DMS 273 (cell line): ENCODE results near the gene KRTAP9-2.
"Not testable (repeated sequence)": the region's sequence is repeated elsewhere in the genome, so short reads cannot be mapped to it uniquely, and the experiment has no call there.

Experiments
- DNase-seq: peaks from one replicate; lab custom pipeline; 2025; ENCODE audit not compliant: unreplicated experiment; lab: John Stamatoyannopoulos, UW

The KRTAP9-2 gene

GRCh38 chr17:41226598-41227095 lies at the start of gene KRTAP9-2:
Gene KRTAP9-2 (plus strand): TSS chr17:41226648. CDS start chr17:41226655, 7 bp downstream.
- not testable (repeated sequence) for DNase-seq

- DNase-seq: no peak
Observed at GRCh38 chr17:41176744-41177387, 49.6 kb upstream of the KRTAP9-2 start.

- no peak for DNase-seq
Observed at GRCh38 chr17:41177727-41178271, 48.6 kb upstream of the KRTAP9-2 start, which contains the start of gene KRTAP4-2. Gene KRTAP4-2 (minus strand): TSS chr17:41178221. CDS start chr17:41178164, 57 bp downstream.

- no peak for DNase-seq
Observed at GRCh38 chr17:41178341-41178740, 48.1 kb upstream of the KRTAP9-2 start.

- no peak for DNase-seq
Observed at GRCh38 chr17:41178843-41179616, 47.4 kb upstream of the KRTAP9-2 start.

- DNase-seq: peak; percentile 12
Observed at GRCh38 chr17:41184480-41184961, 41.9 kb upstream of the KRTAP9-2 start, which contains the start of gene KRTAP4-1. Gene KRTAP4-1 (minus strand): TSS chr17:41184911. CDS start chr17:41184854, 57 bp downstream.

GRCh38 chr17:41185001-41185400 lies 41.4 kb upstream of the KRTAP9-2 start:
- no peak for DNase-seq

- peak; percentile 4 for DNase-seq
Observed at GRCh38 chr17:41186872-41187271, 39.6 kb upstream of the KRTAP9-2 start.

- not testable (repeated sequence) for DNase-seq
Observed at GRCh38 chr17:41189837-41190318, 36.6 kb upstream of the KRTAP9-2 start, which contains the start of gene KRTAP9-1. Gene KRTAP9-1 (plus strand): TSS chr17:41189887. CDS start chr17:41189887, 0 bp downstream.

- DNase-seq: no peak
Observed at GRCh38 chr17:41190328-41190727, 36.1 kb upstream of the KRTAP9-2 start.

- DNase-seq: no peak
Observed at GRCh38 chr17:41196068-41196467, 30.4 kb upstream of the KRTAP9-2 start.

- DNase-seq: no peak
Observed at GRCh38 chr17:41199421-41200078, 26.9 kb upstream of the KRTAP9-2 start.

- peak; percentile 12 for DNase-seq
Observed at GRCh38 chr17:41211845-41212466, 14.5 kb upstream of the KRTAP9-2 start.

GRCh38 chr17:41212524-41213169 lies 13.8 kb upstream of the KRTAP9-2 start:
- peak; percentile 71 for DNase-seq

GRCh38 chr17:41215681-41216080 lies 10.8 kb upstream of the KRTAP9-2 start:
- no peak for DNase-seq

- no peak for DNase-seq
Observed at GRCh38 chr17:41223821-41224220, 2.6 kb upstream of the KRTAP9-2 start.

- DNase-seq: no peak
Observed at GRCh38 chr17:41226051-41226450, 397 bp upstream of the KRTAP9-2 start.

GRCh38 chr17:41230094-41230493 lies 3.6 kb downstream of the KRTAP9-2 start:
- DNase-seq: no peak

GRCh38 chr17:41231731-41232130 lies 5.3 kb downstream of the KRTAP9-2 start:
- DNase-seq: no peak
